ENCODE results near the gene PREPL. TPM values are rescaled to one million over a fixed set of nuclear protein-coding genes. Genes with fewer than 3 reads are reported as not detected.

Gene PREPL
- total RNA-seq, result 42.6 and 67.2 TPM in 2 replicates
- 47.9 and 59.5 TPM in 2 replicates for polyA plus RNA-seq
- polyA plus RNA-seq (2012), result 27.0 and 31.9 TPM in 2 replicates
- polyA minus RNA-seq (ENCODE audit: low replicate concordance), result 8.0 and 8.1 TPM in 2 replicates

DNA sequence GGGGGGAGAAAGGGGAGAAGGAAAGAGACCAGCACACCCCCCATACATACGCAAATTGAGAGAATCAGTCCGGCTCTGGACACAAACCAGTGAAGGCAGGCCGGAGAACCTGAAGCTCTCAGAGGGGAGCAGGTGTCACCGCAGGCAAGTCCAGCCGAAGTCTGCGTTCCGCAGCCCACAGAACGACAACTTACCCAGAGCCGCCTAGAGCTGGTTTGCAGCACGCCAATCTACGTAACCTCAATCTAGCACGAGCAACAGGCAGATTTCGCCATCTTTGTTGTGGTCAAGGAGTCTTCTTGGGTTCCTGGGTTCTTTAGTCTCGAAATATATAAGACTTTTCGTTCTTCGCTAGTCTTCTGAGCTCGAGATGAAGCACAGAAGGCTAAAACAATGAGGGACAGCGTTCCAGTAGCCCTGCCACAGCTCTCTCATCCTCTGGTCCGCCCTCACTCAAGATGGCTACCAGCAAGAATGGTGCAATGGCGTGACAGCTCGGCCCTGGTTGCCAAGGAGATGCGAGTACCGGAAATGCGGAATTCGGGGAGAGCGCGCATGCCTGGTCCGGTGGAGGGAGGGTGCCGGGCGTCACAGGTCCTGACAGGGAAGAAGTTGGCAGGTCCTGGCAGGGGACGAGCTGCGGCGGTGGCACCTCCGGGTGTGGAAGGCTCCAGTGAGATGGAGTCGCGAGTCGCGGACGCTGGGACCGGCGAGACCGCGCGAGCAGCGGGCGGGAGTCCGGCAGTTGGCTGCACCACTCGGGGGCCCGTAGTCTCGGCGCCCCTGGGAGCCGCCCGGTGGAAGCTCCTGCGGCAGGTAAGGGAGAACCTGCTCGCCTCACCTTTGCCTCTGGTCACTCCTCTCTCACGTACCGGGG lies at the start of gene PREPL, which contains the start of gene CAMKMT:
Gene PREPL, minus strand, starts transcription at position 165 of the 877 bp plus-strand sequence. CDS start 15,152 bp downstream, outside the sequence.
Gene CAMKMT, plus strand, starts transcription at position 618 of the 877 bp plus-strand sequence.
- no peaks in the 10 kb centered on the region for H3K9me3 ChIP-seq (ENCODE audit: control insufficient read depth, insufficient read depth, low read depth, low read length)
- no peaks in the 10 kb centered on the region for H3K36me3 ChIP-seq (ENCODE audit: control insufficient read depth, insufficient read depth, low read length)
- H3K4me1 ChIP-seq (ENCODE audit: control insufficient read depth, extremely low read depth, insufficient read depth, low read length), result peaks cover 3% of the 10 kb centered on the region
- H3K27ac ChIP-seq (ENCODE audit: insufficient read depth, low read length), result peak within 1 kb of the TSS; percentile 100
- H3K4me2 ChIP-seq (ENCODE audit: extremely low read depth, insufficient read depth, low read length), result peak within 1 kb of the TSS; percentile 92
- H3K4me3 ChIP-seq (replicated peaks in 1 of 4; ENCODE audit: control extremely low read depth in 1 of 4, insufficient read depth in 1 of 4, low read depth in 3 of 4, low read length in 4 of 4), result peak within 1 kb of the TSS; percentile 89 to 97 (median 94)
- no peak for TF ChIP-seq EZH2 (IDR thresholded peaks at IDR 0.05; ENCODE audit: low read length, missing control alignments)
- TF ChIP-seq, protein P1, sequence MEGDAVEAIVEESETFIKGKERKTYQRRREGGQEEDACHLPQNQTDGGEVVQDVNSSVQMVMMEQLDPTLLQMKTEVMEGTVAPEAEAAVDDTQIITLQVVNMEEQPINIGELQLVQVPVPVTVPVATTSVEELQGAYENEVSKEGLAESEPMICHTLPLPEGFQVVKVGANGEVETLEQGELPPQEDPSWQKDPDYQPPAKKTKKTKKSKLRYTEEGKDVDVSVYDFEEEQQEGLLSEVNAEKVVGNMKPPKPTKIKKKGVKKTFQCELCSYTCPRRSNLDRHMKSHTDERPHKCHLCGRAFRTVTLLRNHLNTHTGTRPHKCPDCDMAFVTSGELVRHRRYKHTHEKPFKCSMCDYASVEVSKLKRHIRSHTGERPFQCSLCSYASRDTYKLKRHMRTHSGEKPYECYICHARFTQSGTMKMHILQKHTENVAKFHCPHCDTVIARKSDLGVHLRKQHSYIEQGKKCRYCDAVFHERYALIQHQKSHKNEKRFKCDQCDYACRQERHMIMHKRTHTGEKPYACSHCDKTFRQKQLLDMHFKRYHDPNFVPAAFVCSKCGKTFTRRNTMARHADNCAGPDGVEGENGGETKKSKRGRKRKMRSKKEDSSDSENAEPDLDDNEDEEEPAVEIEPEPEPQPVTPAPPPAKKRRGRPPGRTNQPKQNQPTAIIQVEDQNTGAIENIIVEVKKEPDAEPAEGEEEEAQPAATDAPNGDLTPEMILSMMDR (conservative IDR thresholded peaks at IDR 0.05 in 1 of 2, IDR thresholded peaks at IDR 0.05 in 1 of 2; ENCODE audit: low read depth in 1 of 2, low read length in 2 of 2), result no peak
- no peaks in the 10 kb centered on the region for H3K27me3 ChIP-seq (ENCODE audit: control insufficient read depth, insufficient read depth, low read length)
- no peaks in the 10 kb centered on the region for H4K20me1 ChIP-seq (ENCODE audit: control insufficient read depth, extremely low read depth, insufficient read depth, low read length)
- H2AFZ ChIP-seq (ENCODE audit: low read length), result peak within 1 kb of the TSS; percentile 98
- DNase-seq (ENCODE audit: low read depth in 2 of 2), result peak; percentile 95 to 99
- peak within 1 kb of the TSS; percentile 93 for H3K9ac ChIP-seq (ENCODE audit: insufficient read depth, low read length)
- H3K79me2 ChIP-seq (ENCODE audit: control insufficient read depth, insufficient read depth, low read length), result peaks cover 19% of the 10 kb centered on the region

DNA sequence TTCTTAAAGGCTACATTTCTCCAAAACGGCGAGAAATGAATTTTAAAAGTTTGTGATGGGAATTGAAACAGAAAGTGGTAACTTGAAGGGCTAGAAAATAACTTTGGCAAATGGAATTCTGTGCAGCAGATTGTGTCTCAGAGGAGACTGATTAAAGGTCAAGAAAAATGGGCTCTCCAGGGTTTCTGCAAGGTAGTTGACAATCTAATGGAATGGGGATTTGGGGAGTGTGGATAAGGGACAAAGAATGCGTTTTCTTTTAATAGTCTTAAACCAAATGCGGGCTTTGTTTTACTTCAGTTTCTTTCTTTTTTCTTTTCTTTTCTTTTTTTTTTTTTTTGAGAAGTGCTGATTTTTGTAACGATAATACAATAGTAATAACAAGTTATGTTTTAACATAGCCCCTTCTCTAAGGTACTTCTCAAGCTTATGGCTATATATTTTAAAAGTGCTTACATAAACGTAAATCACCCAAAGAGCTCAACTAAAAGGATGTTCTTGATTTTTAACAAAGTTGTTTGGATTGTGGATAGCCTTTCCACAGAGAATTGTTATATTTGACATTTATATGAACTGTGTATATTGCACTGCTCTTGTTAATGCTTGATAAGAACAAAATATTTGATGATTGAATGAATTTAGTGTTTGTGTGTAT lies 37.1 kb upstream of the PREPL start:
- no peak overlapping the region for H3K4me2 ChIP-seq (ENCODE audit: extremely low read depth, insufficient read depth, low read length)
- no peaks in the 10 kb centered on the region for H3K4me1 ChIP-seq (ENCODE audit: control insufficient read depth, extremely low read depth, insufficient read depth, low read length)
- no peak for DNase-seq (ENCODE audit: low read depth in 2 of 2)

More for the DNA sequence above, 37.1 kb upstream of the PREPL start:
- Histone ChIP-seq H3K9ac (ENCODE audit: insufficient read depth, low read length) (no peak overlapping the region), H3K36me3 (ENCODE audit: control insufficient read depth, insufficient read depth, low read length) (no peaks in the 10 kb centered on the region), H3K9me3 (ENCODE audit: control insufficient read depth, insufficient read depth, low read depth, low read length) (no peaks in the 10 kb centered on the region), H4K20me1 (ENCODE audit: control insufficient read depth, extremely low read depth, insufficient read depth, low read length) (no peaks in the 10 kb centered on the region), H3K79me2 (ENCODE audit: control insufficient read depth, insufficient read depth, low read length) (no peaks in the 10 kb centered on the region), H3K27ac (ENCODE audit: insufficient read depth, low read length) (no peak overlapping the region), H2AFZ (ENCODE audit: low read length) (no peak overlapping the region), H3K4me3 (replicated peaks in 1 of 4; ENCODE audit: control extremely low read depth in 1 of 4, insufficient read depth in 1 of 4, low read depth in 3 of 4, low read length in 4 of 4) (peak overlapping the region in 2 of 4 experiments; percentile 2 to 8), H3K27me3 (ENCODE audit: control insufficient read depth, insufficient read depth, low read length) (no peaks in the 10 kb centered on the region)
- TF ChIP-seq EZH2 (IDR thresholded peaks at IDR 0.05; ENCODE audit: low read length, missing control alignments), result no peak
- TF ChIP-seq, protein P1 (conservative IDR thresholded peaks at IDR 0.05 in 1 of 2, IDR thresholded peaks at IDR 0.05 in 1 of 2; ENCODE audit: low read depth in 1 of 2, low read length in 2 of 2), result no peak
